K562 (cell line): ENCODE data around the gene SPEF1. TPM values are rescaled to one million over a fixed set of nuclear protein-coding genes. Genes with fewer than 3 reads are reported as not detected.

Experiments used
- ATAC-seq: fragments of 200-7000 bp; cut with Tn5 transposase; 3 replicates; pipeline ENCODE4 v1.9.1; 2020; ENCODE audit warnings: moderate library complexity
- BruUV-seq: library from RNA; stranded (reverse); fragments of 400-500 nt; replicated peaks from 2 replicates; lab custom pipeline; 2021; lab: Mats Ljungman, UMichigan
- CTCF ChIA-PET: fragments of 300-600 bp; formaldehyde crosslinking; extraction: SDS; loops from one replicate; lab custom pipeline; 2021; ENCODE audit warnings: low intra/inter-chr PET ratio; lab: Yijun Ruan, JAX
- POLR2A ChIA-PET: fragments of 300-600, 350-650 bp; sonication (Branson Sonifier 250); formaldehyde crosslinking; extraction: SDS; loops from one replicate; lab custom pipeline; 2021; ENCODE audit warnings: antibody characterized with exemption, inconsistent platforms; lab: Yijun Ruan, JAX
- DNase-seq, 4 experiments: peaks; one replicate each; pipeline versions ENCODE4 v3.0.0 to v3.0.0-alpha.2; 2011 to 2018; ENCODE audit warnings: low spot score in 3 of 4, mixed read lengths in 3 of 4; ENCODE audit errors: extremely low read depth in 1 of 4
- FAIRE-seq: peaks from 2 replicates; lab custom pipeline; 2011; peaks lifted over from hg19 to GRCh38; lab: Jason Lieb, UNC
- H2AFZ ChIP-seq: 2 replicates; pipeline ENCODE4 v1.6.0; 2011; ENCODE audit warnings: low read depth, low read length, control low read depth, inconsistent platforms
- H3K27ac ChIP-seq: fragments of 200-600 bp; 3 replicates; pipeline ENCODE4 v1.8.0; 2011; ENCODE audit warnings: low read depth, mild to moderate bottlenecking, control low read depth, inconsistent platforms, low read length, moderate library complexity, mixed read lengths; ENCODE audit errors: extremely low read depth
- H3K27me3 ChIP-seq, 2 experiments: fragments of 300-600 bp in 1 of 2; 2 replicates in 1 of 2; 3 replicates in 1 of 2; pipeline versions ENCODE4 v1.6.0 to v1.8.0; 2011; ENCODE audit warnings: inconsistent platforms in 2 of 2, low read length in 2 of 2, mild to moderate bottlenecking in 1 of 2, mixed read lengths in 1 of 2, moderate library complexity in 1 of 2; ENCODE audit not compliant: control insufficient read depth in 2 of 2, insufficient read depth in 2 of 2
- H3K36me3 ChIP-seq: fragments of 300-600 bp; 3 replicates; pipeline ENCODE4 v1.8.0; 2011; ENCODE audit warnings: mild to moderate bottlenecking, low read length, inconsistent platforms; ENCODE audit not compliant: control insufficient read depth, insufficient read depth
- H3K4me1 ChIP-seq, 2 experiments: fragments of 200-600 bp in 1 of 2; replicated peaks in 1 of 2; 2 replicates in 1 of 2; 3 replicates in 1 of 2; pipeline versions ENCODE4 v1.5.1 to v1.8.0; 2011; ENCODE audit warnings: inconsistent platforms in 2 of 2, low read length in 2 of 2, mild to moderate bottlenecking in 1 of 2, mixed read lengths in 1 of 2, moderate library complexity in 1 of 2; ENCODE audit not compliant: control insufficient read depth in 2 of 2, insufficient read depth in 2 of 2
- H3K4me2 ChIP-seq: 2 replicates; pipeline ENCODE4 v1.6.1; 2011; ENCODE audit warnings: low read length, control low read depth, inconsistent platforms, mixed read lengths; ENCODE audit not compliant: insufficient read depth
- H3K4me3 ChIP-seq: fragments of 200-600 bp; sonication (generic), shearing (Covaris generic); 2 replicates; pipeline ENCODE4 v1.5.1; 2016; ENCODE audit warnings: control low read depth, inconsistent platforms
- H3K79me2 ChIP-seq: fragments of 200-600 bp; 3 replicates; pipeline ENCODE4 v1.8.0; 2011; ENCODE audit warnings: low read length, inconsistent platforms; ENCODE audit not compliant: control insufficient read depth, insufficient read depth
- H3K9ac ChIP-seq, 2 experiments: 2 replicates each; pipeline versions ENCODE4 v1.6.0 to v1.6.1; 2011; ENCODE audit warnings: low read depth in 2 of 2, low read length in 2 of 2, control low read depth in 1 of 2, inconsistent platforms in 1 of 2, mild to moderate bottlenecking in 1 of 2, mixed read lengths in 1 of 2; ENCODE audit not compliant: insufficient read depth in 1 of 2
- H3K9me1 ChIP-seq: one replicate; pipeline ENCODE4 v1.6.0; 2011; ENCODE audit warnings: inconsistent platforms, mild to moderate bottlenecking, low read length, moderate library complexity; ENCODE audit not compliant: control insufficient read depth, insufficient read depth
- H3K9me3 ChIP-seq: replicated peaks from 2 replicates; pipeline ENCODE4 v1.5.1; 2011; ENCODE audit warnings: low read depth, low read length, inconsistent platforms; ENCODE audit not compliant: control insufficient read depth, insufficient read depth
- H4K20me1 ChIP-seq: replicated peaks from 2 replicates; pipeline ENCODE4 v1.6.1; 2011; ENCODE audit warnings: low read length, inconsistent platforms, mixed read lengths; ENCODE audit not compliant: control insufficient read depth, insufficient read depth
- HMGXB4 ChIP-seq: sonication (generic); formaldehyde crosslinking; IDR thresholded peaks from 2 replicates; pipeline ENCODE4 v1.8.1; 2023; ENCODE audit warnings: mild to moderate bottlenecking, missing genetic modification reagents
- IRF9 ChIP-seq: fragments of 450-650 bp; IDR thresholded peaks from 2 replicates; pipeline ENCODE4 v1.6.1; 2016; ENCODE audit warnings: missing biosample characterization, missing genetic modification characterization
- MAFK ChIP-seq: IDR thresholded peaks from 2 replicates; pipeline ENCODE4 v1.6.1; 2011; ENCODE audit warnings: low read length, improper control_type of control experiment
- WHSC1 ChIP-seq: IDR thresholded peaks from one replicate; pipeline ENCODE4 v1.6.1; 2012; ENCODE audit warnings: low read length, control low read depth, inconsistent platforms
- ZNF274 ChIP-seq: IDR thresholded peaks from 2 replicates; pipeline ENCODE4 v1.6.1; 2011; ENCODE audit warnings: low read depth, mild to moderate bottlenecking, low read length, moderate library complexity, borderline replicate concordance
- ZNF347 ChIP-seq: fragments of 450-650 bp; formaldehyde crosslinking; IDR thresholded peaks from 2 replicates; pipeline ENCODE4 v1.4.0; 2020; ENCODE audit warnings: low read depth, mild to moderate bottlenecking, moderate library complexity
- ZNF408 ChIP-seq: fragments of 250-450 bp; sonication (Bioruptor Pico); IDR thresholded peaks from 2 replicates; pipeline ENCODE4 v1.4.0; 2020; ENCODE audit warnings: low read depth, mild to moderate bottlenecking, moderate library complexity
- ZNF551 ChIP-seq: fragments of 250-450 bp; sonication (Bioruptor Pico); IDR thresholded peaks from 2 replicates; pipeline ENCODE4 v1.5.0; 2021; ENCODE audit warnings: mild to moderate bottlenecking, moderate library complexity
- ZNF583 ChIP-seq: fragments of 250-450 bp; sonication (Bioruptor Pico); IDR thresholded peaks from 2 replicates; pipeline ENCODE4 v1.4.0; 2020
- WGBS: fragments of 100-300 bp; shearing (Covaris generic); methylation state at CpG from one replicate; pipeline ENCODE4 v1.1.6; 2016; ENCODE audit warnings: low coverage, mixed read lengths; ENCODE audit not compliant: insufficient coverage; ENCODE audit errors: missing lambda C conversion rate; 5-methylcytosine and 5-hydroxymethylcytosine counted together
- in situ Hi-C: fragments of 300-500 bp; cut with MboI; formaldehyde crosslinking; loops from 4 replicates; pipeline ENCODE4 v1.15.0; 2018; ENCODE audit warnings: inconsistent platforms, mixed read lengths
- intact Hi-C: fragments of 100-400 bp; cut with micrococcal nuclease; formaldehyde crosslinking; loops from 2 replicates; pipeline ENCODE4 v1.14.2; 2022
- polyA plus RNA-seq, 8 experiments: library from polyadenylated mRNA; depleted of rRNA in 4 of 8; stranded (reverse) in 5 of 8; unstranded in 3 of 8; fragments of >200 nt; fragmentation: Nextera tagmentation in 2 of 8; fragmentation: Illumina TruSeq in 1 of 8; extraction: Ambion mirVana in 2 of 8; extraction: Trizol in 1 of 8; gene quantifications; 2 replicates each; pipeline versions ENCODE4 v1.2.1 to v1.2.3, GENCODE V29; 2011 to 2014; ENCODE audit warnings: inconsistent platforms in 1 of 8, missing spikeins in 1 of 8
- total RNA-seq, 7 experiments: library from RNA; depleted of rRNA in 6 of 7; stranded (reverse); fragments of >200 nt in 6 of 7; fragmentation: Illumina TruSeq in 2 of 7; extraction: Trizol in 2 of 7; gene quantifications; 2 replicates each; pipeline versions ENCODE4 v1.2.1 to v1.2.3, GENCODE V29; 2011 to 2021; ENCODE audit warnings: low replicate concordance in 1 of 7

Gene SPEF1
- total and polyA plus RNA-seq, 9 of the 15 experiments (the other 6 are each of a cell fraction or from before 2014, with no cell fraction given): not detected

GRCh38 chr20:3731944-3732326, 49.3 kb downstream of the SPEF1 start:
- Histone ChIP-seq H3K9me1 (no peaks in the 10 kb centered on the region), H2AFZ (no peak overlapping the region), H3K9me3 (no peaks in the 10 kb centered on the region)
- no peak for TF ChIP-seq IRF9 (tag)
- no peak for TF ChIP-seq ZNF408
- no peak for TF ChIP-seq ZNF583 (CRISPR knock-in tag)
- no peak for TF ChIP-seq ZNF274
- TF ChIP-seq ZNF551 (CRISPR knock-in tag): no peak
- no peak for TF ChIP-seq ZNF347 (CRISPR knock-in tag)
- TF ChIP-seq HMGXB4 (CRISPR knock-in tag): no peak
- TF ChIP-seq MAFK: no peak
- TF ChIP-seq WHSC1: no peak
- TF ChIP-seq, all 486 proteins: peak for 0
- ATAC-seq (no peak), DNase-seq (no peak), FAIRE-seq (no peak)
- Histone ChIP-seq H3K4me3 (no peak overlapping the region), H3K4me2 (no peak overlapping the region), H3K9ac (no peak overlapping the region), H3K27me3 (peaks cover 4 to 34% of the 10 kb centered on the region in 2 experiments; a peak in 3 of 5 replicates), H3K4me1 (peaks cover 8 to 13% of the 10 kb centered on the region in 2 experiments; a peak in 4 of 5 replicates), H4K20me1 (no peaks in the 10 kb centered on the region), H3K79me2 (no peaks in the 10 kb centered on the region), H3K36me3 (no peaks in the 10 kb centered on the region), H3K27ac (no peak overlapping the region)
- no TSS peak for BruUV-seq
- intact Hi-C loops: no loop called here
- ChIA-PET CTCF (no interaction called here), POLR2A (no interaction called here)
- in situ Hi-C loops: no loop called here
- WGBS: 43% methylated on average over 10 of the region's 16 CpGs
